ENCODE data around the gene KIAA1958. TPM values are rescaled to one million over a fixed set of nuclear protein-coding genes. Genes with fewer than 3 reads are reported as not detected.

Gene KIAA1958
- total and polyA plus RNA-seq, 2 of the 4 experiments (the other 2 are of a cell fraction): 0.65 to 1.8 TPM

DNA sequence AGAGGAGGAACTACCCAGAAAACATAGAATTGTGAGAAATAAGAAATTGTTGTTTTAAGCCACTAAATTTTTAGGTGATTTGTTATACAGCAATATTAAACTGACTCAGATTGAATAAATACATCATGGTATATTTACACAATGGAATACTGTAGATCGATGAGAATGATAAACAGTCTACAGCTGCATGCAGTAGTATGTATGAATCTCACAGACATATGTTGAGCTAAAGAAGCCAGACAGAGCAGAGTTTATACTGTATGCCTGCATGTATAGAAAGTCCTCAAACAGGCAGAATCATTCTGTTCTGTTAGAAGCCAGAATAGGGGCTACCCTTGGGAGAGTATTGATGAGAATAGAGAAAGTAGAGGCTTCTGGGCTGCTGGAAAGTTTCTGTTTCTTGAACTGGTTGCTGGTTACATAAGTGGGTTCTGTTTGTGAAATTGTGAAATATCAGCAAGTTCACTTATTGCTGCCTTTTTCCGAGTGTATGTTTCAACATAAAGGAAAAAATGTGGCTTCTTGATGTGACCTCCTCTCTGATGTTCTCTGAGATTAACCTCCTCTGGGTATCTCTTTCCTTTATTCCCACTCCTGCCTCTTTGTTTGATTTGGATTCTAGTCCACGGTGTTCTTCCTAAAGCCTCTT is 9.6 kb downstream of the KIAA1958 start:
- H3K4me1 ChIP-seq (ENCODE audit: control insufficient read depth, insufficient read depth, low read length): peaks cover 3% of the 10 kb centered on the region
- H2BK20ac ChIP-seq (ENCODE audit: low read depth, low read length): no peak overlapping the region
- no peak overlapping the region for H4K8ac ChIP-seq (ENCODE audit: low read depth in 2 of 2, low read length in 2 of 2)
- in situ Hi-C loops (cut with MboI; ENCODE audit: low sequenced_read_pairs) (no loop called here), intact Hi-C loops (cut with micrococcal nuclease) (loop anchor here (5.0 to 10.0 kb wide), 2 partner anchors 36 to 129 kb away; no protein-coding TSS in a partner anchor), dilution Hi-C loops (cut with HindIII; ENCODE audit: low sequenced_read_pairs, unreplicated experiment) (no loop called here)
- TF ChIP-seq, protein P1, sequence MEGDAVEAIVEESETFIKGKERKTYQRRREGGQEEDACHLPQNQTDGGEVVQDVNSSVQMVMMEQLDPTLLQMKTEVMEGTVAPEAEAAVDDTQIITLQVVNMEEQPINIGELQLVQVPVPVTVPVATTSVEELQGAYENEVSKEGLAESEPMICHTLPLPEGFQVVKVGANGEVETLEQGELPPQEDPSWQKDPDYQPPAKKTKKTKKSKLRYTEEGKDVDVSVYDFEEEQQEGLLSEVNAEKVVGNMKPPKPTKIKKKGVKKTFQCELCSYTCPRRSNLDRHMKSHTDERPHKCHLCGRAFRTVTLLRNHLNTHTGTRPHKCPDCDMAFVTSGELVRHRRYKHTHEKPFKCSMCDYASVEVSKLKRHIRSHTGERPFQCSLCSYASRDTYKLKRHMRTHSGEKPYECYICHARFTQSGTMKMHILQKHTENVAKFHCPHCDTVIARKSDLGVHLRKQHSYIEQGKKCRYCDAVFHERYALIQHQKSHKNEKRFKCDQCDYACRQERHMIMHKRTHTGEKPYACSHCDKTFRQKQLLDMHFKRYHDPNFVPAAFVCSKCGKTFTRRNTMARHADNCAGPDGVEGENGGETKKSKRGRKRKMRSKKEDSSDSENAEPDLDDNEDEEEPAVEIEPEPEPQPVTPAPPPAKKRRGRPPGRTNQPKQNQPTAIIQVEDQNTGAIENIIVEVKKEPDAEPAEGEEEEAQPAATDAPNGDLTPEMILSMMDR (conservative IDR thresholded peaks at IDR 0.05; ENCODE audit: low read depth, low read length): no peak
- TF ChIP-seq, protein P2, sequence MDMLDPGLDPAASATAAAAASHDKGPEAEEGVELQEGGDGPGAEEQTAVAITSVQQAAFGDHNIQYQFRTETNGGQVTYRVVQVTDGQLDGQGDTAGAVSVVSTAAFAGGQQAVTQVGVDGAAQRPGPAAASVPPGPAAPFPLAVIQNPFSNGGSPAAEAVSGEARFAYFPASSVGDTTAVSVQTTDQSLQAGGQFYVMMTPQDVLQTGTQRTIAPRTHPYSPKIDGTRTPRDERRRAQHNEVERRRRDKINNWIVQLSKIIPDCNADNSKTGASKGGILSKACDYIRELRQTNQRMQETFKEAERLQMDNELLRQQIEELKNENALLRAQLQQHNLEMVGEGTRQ (IDR thresholded peaks at IDR 0.05; ENCODE audit: low read depth, low read length): no peak
- TF ChIP-seq CHD1 (IDR thresholded peaks at IDR 0.05; ENCODE audit: low read depth, low read length): no peak
- TF ChIP-seq, protein P3, sequence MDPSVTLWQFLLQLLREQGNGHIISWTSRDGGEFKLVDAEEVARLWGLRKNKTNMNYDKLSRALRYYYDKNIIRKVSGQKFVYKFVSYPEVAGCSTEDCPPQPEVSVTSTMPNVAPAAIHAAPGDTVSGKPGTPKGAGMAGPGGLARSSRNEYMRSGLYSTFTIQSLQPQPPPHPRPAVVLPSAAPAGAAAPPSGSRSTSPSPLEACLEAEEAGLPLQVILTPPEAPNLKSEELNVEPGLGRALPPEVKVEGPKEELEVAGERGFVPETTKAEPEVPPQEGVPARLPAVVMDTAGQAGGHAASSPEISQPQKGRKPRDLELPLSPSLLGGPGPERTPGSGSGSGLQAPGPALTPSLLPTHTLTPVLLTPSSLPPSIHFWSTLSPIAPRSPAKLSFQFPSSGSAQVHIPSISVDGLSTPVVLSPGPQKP (IDR thresholded peaks at IDR 0.05; ENCODE audit: borderline replicate concordance, low read depth, low read length): no peak
- TF ChIP-seq FOS (IDR thresholded peaks at IDR 0.05; ENCODE audit: low read depth, low read length): no peak
- no peak for TF ChIP-seq CEBPB (IDR thresholded peaks at IDR 0.05; ENCODE audit: low read depth, low read length)
- no peak for TF ChIP-seq BHLHE40 (IDR thresholded peaks at IDR 0.05; ENCODE audit: low read depth, low read length)
- TF ChIP-seq MAFK (IDR thresholded peaks at IDR 0.05; ENCODE audit: low read depth, low read length): no peak
- no peak for TF ChIP-seq RCOR1 (IDR thresholded peaks at IDR 0.05; ENCODE audit: insufficient replicate concordance, low read length)
- no peak for TF ChIP-seq MAZ (IDR thresholded peaks at IDR 0.05; ENCODE audit: borderline replicate concordance, low read depth, low read length)
- TF ChIP-seq RAD21 (IDR thresholded peaks at IDR 0.05; ENCODE audit: low read length): no peak
- TF ChIP-seq NFE2L2 (IDR thresholded peaks at IDR 0.05; ENCODE audit: low read depth, low read length): no peak
- TF ChIP-seq MXI1 (IDR thresholded peaks at IDR 0.05; ENCODE audit: borderline replicate concordance, low read depth, low read length): no peak
- no peak for TF ChIP-seq RFX5 (IDR thresholded peaks at IDR 0.05; ENCODE audit: low read depth, low read length)
- no peak for TF ChIP-seq POLR2A (IDR thresholded peaks at IDR 0.05; ENCODE audit: low read depth, low read length)
- TF ChIP-seq SMC3 (IDR thresholded peaks at IDR 0.05; ENCODE audit: low read depth, low read length): no peak
- no TSS peak for BruUV-seq (replicated peaks)
- no peak overlapping the region for H2AK5ac ChIP-seq (ENCODE audit: low read depth, low read length)
- no peak overlapping the region for H3K23ac ChIP-seq (ENCODE audit: low read depth, low read length)
- no peaks in the 10 kb centered on the region; the same call in 1 of the 2 replicates for H3K9me1 ChIP-seq (ENCODE audit: insufficient read depth, low read length)
- no peak overlapping the region for H2BK5ac ChIP-seq (ENCODE audit: low read depth, low read length, poor library complexity, severe bottlenecking)
- H3K4me2 ChIP-seq (ENCODE audit: low read depth, low read length): no peak overlapping the region
- ChIA-PET CTCF (interaction anchor here (0.6 kb wide), 1 partner anchor 33 kb away, joined by 5 read pairs; no protein-coding TSS in a partner anchor), POLR2A (ENCODE audit: unreplicated experiment) (no interaction called here)
- DNase-seq: peak; percentile 15
- no peak overlapping the region for H4K91ac ChIP-seq (ENCODE audit: insufficient read depth, low read depth, low read length)
- WGBS, 2 experiments (ENCODE audit: extremely low coverage in 2 of 2, insufficient read length in 1 of 2): no CpG with 5 or more reads among the region's 3 CpGs
- no peak overlapping the region for H3K4me3 ChIP-seq (ENCODE audit: insufficient read depth, low read depth, low read length)
- peaks cover 7% of the 10 kb centered on the region for H3K9me3 ChIP-seq (ENCODE audit: control insufficient read depth, insufficient read depth, low read length)
- H3K14ac ChIP-seq (replicated peaks; ENCODE audit: low read depth, low read length): no peak overlapping the region
- H3K79me1 ChIP-seq (ENCODE audit: low read depth in 1 of 2, low read length in 2 of 2): peaks cover 0 to 1% of the 10 kb centered on the region in 2 experiments; a peak in 2 of 4 replicates
- H4K5ac ChIP-seq (ENCODE audit: low read depth, low read length): no peak overlapping the region
- no peak overlapping the region for H2BK15ac ChIP-seq (ENCODE audit: low read depth, low read length)
- H3K27ac ChIP-seq (ENCODE audit: insufficient read depth, low read length): no peak overlapping the region; the same call in 1 of the 2 replicates
- H3K4ac ChIP-seq (ENCODE audit: low read depth, low read length): no peak overlapping the region
- H3K27me3 ChIP-seq (ENCODE audit: control insufficient read depth, insufficient read depth, low read length): no peaks in the 10 kb centered on the region
- H3K9ac ChIP-seq (ENCODE audit: low read depth, low read length): no peak overlapping the region
- no peak overlapping the region for H2BK120ac ChIP-seq (ENCODE audit: low read depth, low read length)
- ATAC-seq (ENCODE audit: low read depth): peak; percentile 46
- no peak overlapping the region for H2AK9ac ChIP-seq (replicated peaks; ENCODE audit: low read depth, low read length, poor library complexity)
- H3K36me3 ChIP-seq (ENCODE audit: control insufficient read depth, insufficient read depth, low read length): peaks cover 3% of the 10 kb centered on the region; the same call in 1 of the 2 replicates
- no peak overlapping the region for H3K56ac ChIP-seq (ENCODE audit: extremely low read depth, insufficient read depth, low read length)
- H2AFZ ChIP-seq (replicated peaks; ENCODE audit: low read length, poor library complexity): no peak overlapping the region
- no peak overlapping the region for H3K18ac ChIP-seq (ENCODE audit: low read depth, low read length)
- no peaks in the 10 kb centered on the region for H4K20me1 ChIP-seq (ENCODE audit: insufficient read depth, low read length)
